ENCODE measurements around the gene CYP4B1. TPM values are rescaled to one million over a fixed set of nuclear protein-coding genes. Genes with fewer than 3 reads are reported as not detected.

The CYP4B1 gene
- total and polyA plus RNA-seq, 2 experiments from 2014 or later = not detected

GRCh38 chr1:46809071-46809470 is 10.2 kb downstream of the CYP4B1 start:
- H3K4me3 ChIP-seq = no peak overlapping the region
- no peaks in the 10 kb centered on the region for H3K36me3 ChIP-seq
- no peaks in the 10 kb centered on the region for H3K4me1 ChIP-seq (ENCODE audit: low read depth)
- TF ChIP-seq CTCF (IDR thresholded peaks at IDR 0.05; ENCODE audit: low read depth, low read length) = no peak
- no peaks in the 10 kb centered on the region for H3K27me3 ChIP-seq
- H3K27ac ChIP-seq = no peak overlapping the region
- DNase-seq (ENCODE audit: low read depth in 1 of 2, low spot score in 1 of 2) = no peak
- H3K9me3 ChIP-seq (ENCODE audit: low read depth) = no peaks in the 10 kb centered on the region

GRCh38 chr1:46809904-46810303 is 11.1 kb downstream of the CYP4B1 start:
- Histone ChIP-seq H3K4me1 (ENCODE audit: low read depth) (no peaks in the 10 kb centered on the region), H3K27ac (no peak overlapping the region), H3K27me3 (no peaks in the 10 kb centered on the region), H3K36me3 (no peaks in the 10 kb centered on the region), H3K9me3 (ENCODE audit: low read depth) (no peaks in the 10 kb centered on the region), H3K4me3 (no peak overlapping the region)
- TF ChIP-seq CTCF (IDR thresholded peaks at IDR 0.05; ENCODE audit: low read depth, low read length) = no peak
- DNase-seq (ENCODE audit: low read depth in 1 of 2, low spot score in 1 of 2) = no peak

GRCh38 chr1:46810596-46810995 is 11.8 kb downstream of the CYP4B1 start:
- Histone ChIP-seq H3K9me3 (ENCODE audit: low read depth) (no peaks in the 10 kb centered on the region), H3K36me3 (no peaks in the 10 kb centered on the region), H3K27ac (no peak overlapping the region), H3K27me3 (no peaks in the 10 kb centered on the region), H3K4me3 (no peak overlapping the region), H3K4me1 (ENCODE audit: low read depth) (no peaks in the 10 kb centered on the region)
- TF ChIP-seq CTCF (IDR thresholded peaks at IDR 0.05; ENCODE audit: low read depth, low read length) = no peak
- no peak for DNase-seq (ENCODE audit: low read depth in 1 of 2, low spot score in 1 of 2)

- Histone ChIP-seq H3K4me1 (ENCODE audit: low read depth) (no peaks in the 10 kb centered on the region), H3K4me3 (no peak overlapping the region), H3K27ac (no peak overlapping the region), H3K27me3 (no peaks in the 10 kb centered on the region), H3K36me3 (no peaks in the 10 kb centered on the region), H3K9me3 (ENCODE audit: low read depth) (no peaks in the 10 kb centered on the region)
- DNase-seq (ENCODE audit: low read depth in 1 of 2, low spot score in 1 of 2) = no peak
- no peak for TF ChIP-seq CTCF (IDR thresholded peaks at IDR 0.05; ENCODE audit: low read depth, low read length)
Observed at GRCh38 chr1:46811053-46811452, 12.2 kb downstream of the CYP4B1 start.

GRCh38 chr1:46812065-46812963 is 13.5 kb downstream of the CYP4B1 start:
- Histone ChIP-seq H3K27me3 (no peaks in the 10 kb centered on the region), H3K4me3 (no peak overlapping the region), H3K9me3 (ENCODE audit: low read depth) (no peaks in the 10 kb centered on the region), H3K4me1 (ENCODE audit: low read depth) (no peaks in the 10 kb centered on the region), H3K27ac (no peak overlapping the region), H3K36me3 (no peaks in the 10 kb centered on the region)
- no peak for TF ChIP-seq CTCF (IDR thresholded peaks at IDR 0.05; ENCODE audit: low read depth, low read length)
- DNase-seq (ENCODE audit: low read depth in 1 of 2, low spot score in 1 of 2) = no peak

Measured in cardiac muscle cell (in vitro differentiated cells and primary cell).